H1 (cell line): ENCODE measurements around the gene CUEDC1. TPM values are rescaled to one million over a fixed set of nuclear protein-coding genes. Genes with fewer than 3 reads are reported as not detected.

Experiments used
- CTCF ChIA-PET: fragments of 300-600 bp; sonication (Branson Sonifier 250); formaldehyde crosslinking; loops from one replicate; lab custom pipeline; 2021; ENCODE audit not compliant: partially characterized antibody; lab: Charles Lee
- POLR2A ChIA-PET: fragments of 300-600 bp; sonication (Branson Sonifier 250); formaldehyde crosslinking; loops from one replicate; lab custom pipeline; 2021; ENCODE audit warnings: inconsistent platforms; ENCODE audit not compliant: partially characterized antibody; lab: Charles Lee
- DNase-seq, 2 experiments: peaks; one replicate each; pipeline versions ENCODE4 v3.0.0 to v3.0.0-alpha.2; 2010 to 2022; ENCODE audit warnings: low spot score in 2 of 2, low read depth in 1 of 2, mixed read lengths in 1 of 2
- FAIRE-seq: peaks from 2 replicates; lab custom pipeline; 2011; peaks lifted over from hg19 to GRCh38; lab: Jason Lieb, UNC
- H2AFZ ChIP-seq: 2 replicates; pipeline ENCODE4 v1.8.1; 2012; ENCODE audit warnings: low read length, inconsistent platforms
- H2AK5ac ChIP-seq: 2 replicates; pipeline ENCODE4 v1.6.1; 2013; ENCODE audit warnings: low read depth, low read length
- H2BK120ac ChIP-seq: replicated peaks from 2 replicates; pipeline ENCODE3; 2013; ENCODE audit warnings: low read depth, low read length, inconsistent platforms
- H2BK12ac ChIP-seq: 2 replicates; pipeline ENCODE4 v1.6.1; 2013; ENCODE audit warnings: low read depth, low read length
- H2BK15ac ChIP-seq: 2 replicates; pipeline ENCODE4 v1.6.1; 2013; ENCODE audit warnings: low read length
- H2BK20ac ChIP-seq: 2 replicates; pipeline ENCODE4 v1.6.1; 2013; ENCODE audit warnings: low read length
- H2BK5ac ChIP-seq: 2 replicates; pipeline ENCODE4 v1.6.1; 2013; ENCODE audit warnings: low read depth, low read length
- H3K14ac ChIP-seq: 2 replicates; pipeline ENCODE4 v1.6.1; 2013; ENCODE audit warnings: inconsistent platforms; ENCODE audit not compliant: insufficient read length
- H3K18ac ChIP-seq: 2 replicates; pipeline ENCODE4 v1.6.1; 2013; ENCODE audit warnings: low read length; ENCODE audit errors: extremely low read depth
- H3K23ac ChIP-seq: 2 replicates; pipeline ENCODE4 v1.6.1; 2013; ENCODE audit warnings: inconsistent platforms; ENCODE audit not compliant: insufficient read length
- H3K23me2 ChIP-seq: 2 replicates; pipeline ENCODE4 v1.6.1; 2013; ENCODE audit warnings: low read depth, low read length
- H3K27ac ChIP-seq: 2 replicates; pipeline ENCODE4 v1.6.1; 2011; ENCODE audit warnings: low read depth, low read length, inconsistent platforms
- H3K27me3 ChIP-seq, 4 experiments: replicated peaks in 1 of 4; 1 replicate in 1 of 4; 2 replicates in 3 of 4; pipeline versions ENCODE4 v1.6.1 to v1.8.1; 2011 to 2013; ENCODE audit warnings: low read length in 3 of 4, mild to moderate bottlenecking in 3 of 4, inconsistent platforms in 2 of 4, mixed read lengths in 2 of 4, moderate library complexity in 1 of 4; ENCODE audit not compliant: control insufficient read depth in 3 of 4, insufficient read depth in 3 of 4; ENCODE audit errors: extremely low read depth in 1 of 4
- H3K36me3 ChIP-seq, 4 experiments: 2 replicates each; pipeline versions ENCODE4 v1.6.1 to v1.8.1; 2011 to 2013; ENCODE audit warnings: mild to moderate bottlenecking in 4 of 4, low read length in 3 of 4, moderate library complexity in 2 of 4, control low read depth in 1 of 4, inconsistent platforms in 1 of 4; ENCODE audit not compliant: insufficient read depth in 4 of 4, control insufficient read depth in 2 of 4
- H3K4ac ChIP-seq: replicated peaks from 2 replicates; pipeline ENCODE3; 2013; ENCODE audit warnings: low read length, low read depth, mixed read lengths, inconsistent platforms; ENCODE audit not compliant: insufficient read length
- H3K4me1 ChIP-seq, 4 experiments: replicated peaks in 1 of 4; 1 replicate in 1 of 4; 2 replicates in 3 of 4; pipeline versions ENCODE4 v1.6.1 to v1.8.1; 2011 to 2013; ENCODE audit warnings: low read length in 3 of 4, inconsistent platforms in 2 of 4, mixed read lengths in 1 of 4; ENCODE audit not compliant: insufficient read depth in 4 of 4, control insufficient read depth in 3 of 4
- H3K4me2 ChIP-seq, 2 experiments: 2 replicates each; pipeline versions ENCODE4 v1.6.1 to v1.8.1; 2011 to 2013; ENCODE audit warnings: low read depth in 2 of 2, low read length in 2 of 2, control low read depth in 1 of 2, inconsistent platforms in 1 of 2, mild to moderate bottlenecking in 1 of 2; ENCODE audit not compliant: insufficient read depth in 1 of 2
- H3K4me3 ChIP-seq, 4 experiments: fragments of 200-600, 300-600 bp in 1 of 4; sonication (generic), shearing (Covaris generic), sonication (Bioruptor Twin) in 1 of 4; 2 replicates each; pipeline versions ENCODE4 v1.5.1 to v1.8.1; 2011 to 2016; ENCODE audit warnings: low read length in 4 of 4, low read depth in 3 of 4, control low read depth in 2 of 4, inconsistent platforms in 2 of 4, mild to moderate bottlenecking in 2 of 4, mixed read lengths in 1 of 4, moderate library complexity in 1 of 4; ENCODE audit not compliant: insufficient read depth in 2 of 4; ENCODE audit errors: extremely low read depth in 1 of 4
- H3K56ac ChIP-seq: replicated peaks from 2 replicates; pipeline ENCODE3; 2013; ENCODE audit warnings: low read depth, mild to moderate bottlenecking, mixed read lengths, low read length, inconsistent platforms; ENCODE audit not compliant: insufficient read length
- H3K79me1 ChIP-seq: 2 replicates; pipeline ENCODE4 v1.6.1; 2013; ENCODE audit warnings: low read depth, low read length, control low read depth
- H3K79me2 ChIP-seq, 2 experiments: 2 replicates each; pipeline versions ENCODE4 v1.6.1 to v1.8.1; 2012 to 2013; ENCODE audit warnings: low read length in 2 of 2, mild to moderate bottlenecking in 2 of 2, inconsistent platforms in 1 of 2; ENCODE audit not compliant: insufficient read depth in 2 of 2, control insufficient read depth in 1 of 2
- H3K9ac ChIP-seq, 4 experiments: replicated peaks in 1 of 4; 1 replicate in 1 of 4; 2 replicates in 3 of 4; pipeline versions ENCODE4 v1.6.1 to v1.8.1; 2011 to 2013; ENCODE audit warnings: low read depth in 3 of 4, low read length in 3 of 4, control low read depth in 2 of 4, mild to moderate bottlenecking in 2 of 4, moderate library complexity in 2 of 4, inconsistent platforms in 1 of 4; ENCODE audit errors: extremely low read depth in 1 of 4
- H3K9me3 ChIP-seq, 2 experiments: 2 replicates each; pipeline versions ENCODE4 v1.6.1 to v1.8.1; 2012 to 2013; ENCODE audit warnings: mild to moderate bottlenecking in 2 of 2, moderate library complexity in 2 of 2, control low read depth in 1 of 2, inconsistent platforms in 1 of 2, low read depth in 1 of 2, low read length in 1 of 2, mixed read lengths in 1 of 2; ENCODE audit not compliant: insufficient read depth in 2 of 2
- H4K20me1 ChIP-seq, 2 experiments: replicated peaks in 1 of 2; 2 replicates each; pipeline versions ENCODE3 to v1.8.1; 2011 to 2013; ENCODE audit warnings: inconsistent platforms in 2 of 2, low read length in 2 of 2, mild to moderate bottlenecking in 1 of 2; ENCODE audit not compliant: insufficient read depth in 2 of 2, control insufficient read depth in 1 of 2
- H4K5ac ChIP-seq: 2 replicates; pipeline ENCODE4 v1.6.1; 2013; ENCODE audit warnings: low read length, low read depth, mixed read lengths, inconsistent platforms; ENCODE audit not compliant: insufficient read length
- H4K8ac ChIP-seq: 2 replicates; pipeline ENCODE4 v1.8.0; 2013; ENCODE audit warnings: mild to moderate bottlenecking, moderate library complexity, low read length, inconsistent platforms; ENCODE audit not compliant: insufficient read depth; ENCODE audit errors: extremely low read depth
- H4K91ac ChIP-seq: replicated peaks from 2 replicates; pipeline ENCODE3; 2013; ENCODE audit warnings: low read length, mixed read lengths, inconsistent platforms; ENCODE audit not compliant: insufficient read length
- HDAC6 ChIP-seq: IDR thresholded peaks from one replicate; pipeline ENCODE4 v1.7.1; 2012; ENCODE audit warnings: low read depth, mild to moderate bottlenecking, inconsistent platforms, low read length, moderate library complexity
- SRF ChIP-seq: IDR thresholded peaks from 2 replicates; pipeline ENCODE4 v1.6.1; 2011; ENCODE audit warnings: mild to moderate bottlenecking, low read depth, low read length, moderate library complexity
- WGBS, 2 experiments: shearing (Covaris generic) in 1 of 2; methylation state at CpG; one replicate each; pipeline versions ENCODE4 v1.1.6 to v1.1.7; 2013 to 2015; ENCODE audit warnings: low lambda C conversion rate in 2 of 2, mixed read lengths in 2 of 2, inconsistent platforms in 1 of 2, low coverage in 1 of 2, missing lambda C conversion rate in 1 of 2; ENCODE audit not compliant: insufficient replicate concordance in 2 of 2, insufficient coverage in 1 of 2, insufficient read length in 1 of 2; ENCODE audit errors: extremely low coverage in 1 of 2, missing lambda C conversion rate in 1 of 2; 5-methylcytosine and 5-hydroxymethylcytosine counted together
- polyA plus RNA-seq, 7 experiments: library from polyadenylated mRNA; depleted of rRNA in 3 of 7; stranded (reverse) in 5 of 7; unstranded in 2 of 7; fragments of >200 nt in 5 of 7; fragments of 200-250 nt in 2 of 7; gene quantifications; 1 replicate in 5 of 7; 2 replicates in 1 of 7; 4 replicates in 1 of 7; pipeline versions ENCODE4 v1.2.1 to v1.2.3, GENCODE V29; 2011 to 2013; ENCODE audit warnings: missing spikeins in 2 of 7, mixed read lengths in 2 of 7
- total RNA-seq: library from RNA; stranded (reverse); fragmentation: NEBNext Ultra II Directional; extraction: Animal tissue kit (Norgen Biotek cat#: 25700); gene quantifications from 2 replicates; pipeline ENCODE4 v1.2.1, GENCODE V29; 2021

The CUEDC1 gene
- total and polyA plus RNA-seq, 2 of the 8 experiments (the other 6 are each of a cell fraction or from before 2014, with no cell fraction given) = 4.0 to 10.7 TPM

- CTCF ChIA-PET = interaction anchor here (1.4 to 2.8 kb wide), 3 partner anchors 9 to 54 kb away, joined by 4 to 22 read pairs (median 9); no protein-coding TSS in a partner anchor
Observed at GRCh38 chr17:57913575-57914272, 41.5 kb downstream of the CUEDC1 start.

More at GRCh38 chr17:57913575-57914272, 41.5 kb downstream of the CUEDC1 start:
- Histone ChIP-seq H3K4me3 (no peak overlapping the region), H2AFZ (no peak overlapping the region), H2BK20ac (peak overlapping the region; percentile 40; the same call in 1 of the 2 replicates), H3K4me1 (peaks cover 8 to 34% (median 20%) of the 10 kb centered on the region in 4 experiments; a peak in 6 of 7 replicates), H4K5ac (no peak overlapping the region), H3K79me2 (no peaks in the 10 kb centered on the region), H3K4me2 (no peak overlapping the region), H3K23ac (no peak overlapping the region), H3K56ac (no peak overlapping the region), H3K9ac (no peak overlapping the region), H2BK12ac (0 out of 2 replicates have a peak overlapping the region, but pooled peaks have one; percentile 18), H3K36me3 (no peaks in the 10 kb centered on the region), H3K23me2 (no peaks in the 10 kb centered on the region), H2AK5ac (no peak overlapping the region), H3K14ac (no peak overlapping the region), H2BK120ac (no peak overlapping the region), H3K27me3 (no peaks in the 10 kb centered on the region), H4K8ac (peak overlapping the region; percentile 72; the same call in 1 of the 2 replicates), H4K20me1 (no peaks in the 10 kb centered on the region), H2BK15ac (no peak overlapping the region), H2BK5ac (no peak overlapping the region), H3K18ac (no peak overlapping the region), H3K79me1 (peaks cover 4% of the 10 kb centered on the region; the same call in 1 of the 2 replicates), H3K27ac (no peak overlapping the region), H3K9me3 (no peaks in the 10 kb centered on the region), H4K91ac (no peak overlapping the region), H3K4ac (no peak overlapping the region)
- WGBS, 2 experiments = 86% methylated on average over 7 of the region's 7 CpGs; no CpG with 5 or more reads in 1 of the 2 experiments
- no peak for FAIRE-seq
- no peak for DNase-seq
- POLR2A ChIA-PET = interaction anchor here (0.6 to 1.8 kb wide), 5 partner anchors 10 to 86 kb away, joined by 3 read pairs; no protein-coding TSS in a partner anchor
- TF ChIP-seq SRF (no peak), HDAC6 (no peak)
